NCI-H187 treated with DMSO at 0.1 percent for 48 hours (cell line): Measurements from ENCODE around the gene USP40.
"Not testable (repeated sequence)": the region's sequence is repeated elsewhere in the genome, so short reads cannot be mapped to it uniquely, and the experiment has no call there.

Source experiments
- DNase-seq: peaks from one replicate; lab custom pipeline; 2025; lab: John Stamatoyannopoulos, UW

Gene USP40, protein sequence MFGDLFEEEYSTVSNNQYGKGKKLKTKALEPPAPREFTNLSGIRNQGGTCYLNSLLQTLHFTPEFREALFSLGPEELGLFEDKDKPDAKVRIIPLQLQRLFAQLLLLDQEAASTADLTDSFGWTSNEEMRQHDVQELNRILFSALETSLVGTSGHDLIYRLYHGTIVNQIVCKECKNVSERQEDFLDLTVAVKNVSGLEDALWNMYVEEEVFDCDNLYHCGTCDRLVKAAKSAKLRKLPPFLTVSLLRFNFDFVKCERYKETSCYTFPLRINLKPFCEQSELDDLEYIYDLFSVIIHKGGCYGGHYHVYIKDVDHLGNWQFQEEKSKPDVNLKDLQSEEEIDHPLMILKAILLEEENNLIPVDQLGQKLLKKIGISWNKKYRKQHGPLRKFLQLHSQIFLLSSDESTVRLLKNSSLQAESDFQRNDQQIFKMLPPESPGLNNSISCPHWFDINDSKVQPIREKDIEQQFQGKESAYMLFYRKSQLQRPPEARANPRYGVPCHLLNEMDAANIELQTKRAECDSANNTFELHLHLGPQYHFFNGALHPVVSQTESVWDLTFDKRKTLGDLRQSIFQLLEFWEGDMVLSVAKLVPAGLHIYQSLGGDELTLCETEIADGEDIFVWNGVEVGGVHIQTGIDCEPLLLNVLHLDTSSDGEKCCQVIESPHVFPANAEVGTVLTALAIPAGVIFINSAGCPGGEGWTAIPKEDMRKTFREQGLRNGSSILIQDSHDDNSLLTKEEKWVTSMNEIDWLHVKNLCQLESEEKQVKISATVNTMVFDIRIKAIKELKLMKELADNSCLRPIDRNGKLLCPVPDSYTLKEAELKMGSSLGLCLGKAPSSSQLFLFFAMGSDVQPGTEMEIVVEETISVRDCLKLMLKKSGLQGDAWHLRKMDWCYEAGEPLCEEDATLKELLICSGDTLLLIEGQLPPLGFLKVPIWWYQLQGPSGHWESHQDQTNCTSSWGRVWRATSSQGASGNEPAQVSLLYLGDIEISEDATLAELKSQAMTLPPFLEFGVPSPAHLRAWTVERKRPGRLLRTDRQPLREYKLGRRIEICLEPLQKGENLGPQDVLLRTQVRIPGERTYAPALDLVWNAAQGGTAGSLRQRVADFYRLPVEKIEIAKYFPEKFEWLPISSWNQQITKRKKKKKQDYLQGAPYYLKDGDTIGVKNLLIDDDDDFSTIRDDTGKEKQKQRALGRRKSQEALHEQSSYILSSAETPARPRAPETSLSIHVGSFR

DNA sequence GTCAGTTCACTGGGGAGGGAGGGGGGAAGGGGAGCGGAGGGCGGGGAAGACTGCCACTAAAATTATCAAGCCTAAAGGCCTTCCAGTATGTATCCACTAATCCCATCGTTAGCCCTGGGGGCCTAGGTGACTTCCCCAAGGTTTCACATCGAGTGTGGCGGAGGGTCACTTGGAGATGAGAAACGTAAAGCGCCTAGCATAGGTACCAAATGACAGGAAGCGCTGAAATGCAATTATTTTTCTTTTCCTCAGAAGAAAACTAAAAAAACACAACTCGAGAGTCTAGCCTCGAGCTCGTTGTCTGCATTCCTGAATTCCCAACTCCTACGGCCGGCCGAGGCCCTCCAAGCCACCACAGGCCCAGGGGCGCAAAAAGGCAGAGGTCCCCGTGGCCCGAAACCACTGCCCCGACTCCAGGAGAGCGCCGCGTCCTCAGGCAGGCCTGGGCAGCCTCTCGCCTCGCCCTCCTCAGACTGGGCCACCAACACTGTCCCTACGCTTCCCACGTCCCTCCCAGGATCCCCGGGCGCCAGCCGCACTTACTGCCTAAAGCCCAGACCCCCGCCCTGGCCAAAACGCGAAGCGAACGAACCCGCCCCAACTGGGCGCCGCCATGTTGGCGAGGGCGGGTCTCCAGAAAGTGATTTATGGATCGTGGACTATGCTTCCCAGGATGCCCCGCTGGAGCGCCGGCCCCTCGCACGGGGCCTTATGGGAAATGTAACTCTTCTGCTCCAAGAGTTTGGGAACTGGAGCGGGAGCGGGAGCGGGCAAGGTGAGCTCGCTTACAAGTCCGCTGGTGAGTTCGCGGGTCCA, at the start of gene USP40:
TSS of gene USP40 (minus strand) at position 642 of the 816 bp plus-strand sequence. CDS start 1,228 bp downstream, outside the sequence.
- peak; percentile 40 for DNase-seq

DNA sequence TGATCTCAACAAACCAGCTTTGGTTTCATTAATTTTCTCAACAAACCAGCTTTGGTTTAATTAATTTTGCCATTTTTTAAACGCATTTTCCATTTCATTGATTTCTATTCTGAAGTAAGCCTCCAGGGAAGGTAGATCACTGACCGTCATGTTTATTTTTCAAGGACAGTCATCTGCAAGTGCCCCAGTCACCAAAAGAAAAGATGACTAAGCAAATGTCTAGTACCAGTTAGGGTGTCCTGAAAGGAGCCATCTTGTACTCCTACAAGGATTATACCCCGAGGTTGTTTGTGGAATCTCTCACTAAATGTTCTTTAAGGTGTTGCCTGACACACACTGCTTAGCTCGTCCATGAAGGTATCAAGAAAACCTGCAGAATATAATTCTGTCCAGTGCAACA, 44.7 kb upstream of the USP40 start:
- DNase-seq = no peak

DNA sequence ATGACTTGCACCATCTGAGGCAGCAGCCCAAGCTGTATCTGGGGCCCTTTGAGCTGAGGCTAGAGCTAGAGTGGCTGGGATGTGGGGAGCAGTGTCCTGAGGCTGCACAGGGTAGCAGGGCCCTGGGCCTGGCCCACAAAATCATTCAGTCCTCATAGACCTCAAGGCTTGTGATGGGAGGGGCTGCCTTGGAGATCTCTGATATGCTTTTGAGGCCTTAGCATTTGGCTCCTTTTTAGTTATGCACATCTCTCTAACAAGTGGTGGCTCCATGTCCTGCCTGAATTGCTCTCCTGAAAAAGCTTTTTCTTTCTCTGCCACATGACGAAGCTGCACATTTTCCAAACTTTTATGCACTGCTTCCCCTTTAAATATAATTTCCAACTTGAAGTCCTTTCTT, 39.1 kb upstream of the USP40 start:
- no peak for DNase-seq

DNA sequence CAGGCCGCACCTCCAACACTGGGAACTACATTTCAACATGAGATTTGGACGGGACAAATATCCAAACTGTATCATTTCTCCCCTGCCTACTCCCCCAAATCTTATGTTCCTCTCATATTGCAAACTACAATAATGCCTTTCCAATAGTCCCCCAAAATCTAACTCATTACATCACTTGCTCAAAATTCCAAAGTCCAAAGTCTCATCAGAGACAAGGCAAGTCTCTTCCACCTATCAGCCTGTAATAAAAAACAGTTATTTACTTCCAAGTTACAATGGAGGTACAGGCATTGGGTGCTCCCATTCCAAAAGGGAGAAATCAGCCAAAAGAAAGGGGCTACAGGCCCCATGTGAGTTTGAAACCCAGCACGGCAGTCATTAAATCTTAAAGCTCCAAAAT, 38.2 kb upstream of the USP40 start:
- DNase-seq = no peak

DNA sequence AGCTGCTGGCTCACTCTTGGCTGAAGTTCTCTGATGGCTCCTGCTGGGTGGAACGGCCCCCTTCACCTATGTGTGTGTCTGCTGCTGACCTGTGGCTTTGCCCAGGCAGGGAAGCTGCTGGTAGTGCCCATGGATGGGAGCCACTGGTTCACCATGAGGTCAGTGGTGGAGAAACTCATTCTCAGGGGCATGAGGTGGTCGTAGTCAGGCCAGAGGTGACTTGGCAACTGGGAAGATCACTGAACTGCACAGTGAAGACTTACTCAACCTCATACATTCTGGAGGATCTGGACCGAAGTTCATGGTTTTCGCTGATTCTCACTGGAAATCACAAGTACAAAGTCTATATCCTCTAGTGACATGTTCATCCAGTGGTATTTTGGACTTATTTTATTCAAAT, 36.9 kb upstream of the USP40 start:
- no peak for DNase-seq

DNA sequence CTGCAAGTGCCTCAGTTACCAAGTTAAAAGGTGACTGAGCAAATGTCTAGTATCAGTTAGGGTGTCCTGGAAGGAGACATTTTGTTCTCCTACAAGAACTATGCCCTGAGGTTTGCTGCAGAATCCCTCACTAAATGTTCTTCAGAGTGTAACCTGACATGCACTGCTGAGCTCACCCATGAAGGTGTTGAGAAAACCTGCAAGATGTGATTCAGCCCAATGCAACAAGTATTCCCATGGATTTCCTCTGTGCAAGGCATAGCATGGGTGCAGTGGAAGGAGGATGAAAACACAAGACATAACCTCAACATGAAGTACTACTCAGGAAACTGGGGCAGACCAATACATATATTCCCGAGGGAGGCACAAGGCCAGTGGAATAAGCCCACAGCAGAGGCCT, 35.5 kb upstream of the USP40 start:
- no peak for DNase-seq

DNA sequence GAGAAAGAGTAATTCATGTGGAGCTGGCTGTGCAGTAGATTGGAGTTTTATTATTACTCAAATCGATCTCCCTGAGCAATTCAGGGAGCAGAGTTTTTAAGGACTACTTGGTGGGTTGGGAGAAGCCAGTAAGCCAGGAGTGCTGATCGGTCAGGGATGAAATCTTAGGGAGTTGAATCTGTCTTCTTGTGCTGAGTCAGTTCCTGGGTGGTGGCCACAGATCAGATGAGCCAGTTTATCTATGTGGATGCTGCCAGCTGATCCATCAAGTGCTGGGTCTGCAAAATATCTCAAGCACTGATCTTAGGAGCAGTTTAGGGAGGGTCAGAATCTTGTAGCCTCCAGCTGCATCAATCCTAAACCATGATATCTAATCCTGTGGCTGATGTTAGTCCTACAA, 33.8 kb upstream of the USP40 start:
- no peak for DNase-seq

DNA sequence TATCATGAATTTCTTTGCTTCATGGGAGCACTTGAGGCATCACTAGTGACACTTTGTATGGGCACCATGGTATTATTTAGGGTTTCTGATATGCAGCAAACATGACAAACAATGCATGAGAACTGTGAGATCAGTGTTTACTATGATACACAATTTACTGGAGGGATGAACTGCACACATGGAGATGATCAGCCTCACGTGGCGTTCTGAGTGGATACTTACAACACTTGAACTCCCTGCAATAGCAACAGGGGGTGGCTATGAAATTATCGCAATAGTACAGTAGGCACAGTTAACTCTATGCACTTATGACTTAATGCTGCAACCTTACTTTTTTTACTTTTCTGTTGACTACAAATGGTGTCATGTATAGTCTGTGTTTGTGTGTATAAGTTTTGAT, 32.4 kb upstream of the USP40 start:
- DNase-seq = no peak

DNA sequence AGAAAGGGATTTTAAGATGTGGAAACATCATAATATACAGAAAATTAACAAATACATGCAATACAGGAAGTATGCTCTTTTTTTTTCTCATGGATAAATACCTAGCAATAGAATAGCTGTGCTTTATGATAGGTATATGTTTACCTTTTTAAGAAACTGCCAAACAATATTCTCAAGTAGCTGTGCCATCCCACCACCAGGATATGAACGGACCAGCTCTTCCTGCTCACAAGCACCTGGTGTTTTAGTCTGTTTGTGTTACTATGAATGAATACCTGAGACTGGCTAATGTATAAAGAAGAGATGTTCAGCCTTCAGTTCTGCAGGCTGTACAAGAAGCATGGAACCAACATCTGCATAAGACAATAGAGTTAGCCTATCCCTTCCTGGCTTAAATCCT, 30.9 kb upstream of the USP40 start:
- DNase-seq = no peak

DNA sequence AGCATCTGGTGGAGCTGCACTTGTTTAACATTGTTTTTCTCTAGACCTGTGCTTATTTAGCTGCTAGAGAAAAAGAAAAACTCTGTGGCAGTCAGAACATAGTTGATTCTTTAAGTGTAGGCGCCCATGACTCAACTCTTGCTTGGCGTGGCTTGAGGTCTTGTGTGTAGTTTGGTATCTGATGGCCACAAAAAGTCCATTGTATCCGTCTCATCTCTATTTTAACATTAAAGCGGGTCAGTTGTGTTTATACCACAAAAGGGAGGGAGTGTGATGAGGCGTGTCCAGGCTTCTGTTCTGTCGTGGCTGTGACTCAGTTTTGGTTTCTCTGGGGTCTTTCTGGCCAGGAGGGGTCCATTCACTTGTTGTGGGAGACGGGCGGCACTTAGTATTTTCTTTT, 26.6 kb upstream of the USP40 start:
- no peak for DNase-seq

DNA sequence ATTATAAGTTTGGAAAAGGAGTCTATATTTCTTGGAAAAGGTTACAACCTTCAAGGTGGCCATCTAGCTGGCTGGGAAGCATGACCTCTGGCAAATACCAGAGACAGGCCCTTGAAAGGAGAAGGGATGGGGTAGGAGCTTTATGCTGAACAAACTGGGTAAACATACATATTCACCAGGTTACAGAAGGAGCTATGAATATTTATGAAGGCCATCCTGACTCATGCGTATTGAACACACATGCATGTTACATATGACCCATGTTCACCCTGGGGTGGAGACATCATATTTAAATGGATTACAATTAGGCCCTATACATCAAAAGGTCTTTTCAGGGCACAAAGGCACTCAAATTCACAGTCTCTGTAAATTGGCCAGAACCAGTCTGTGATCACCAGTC, 26.1 kb upstream of the USP40 start:
- DNase-seq = not testable (repeated sequence)

DNA sequence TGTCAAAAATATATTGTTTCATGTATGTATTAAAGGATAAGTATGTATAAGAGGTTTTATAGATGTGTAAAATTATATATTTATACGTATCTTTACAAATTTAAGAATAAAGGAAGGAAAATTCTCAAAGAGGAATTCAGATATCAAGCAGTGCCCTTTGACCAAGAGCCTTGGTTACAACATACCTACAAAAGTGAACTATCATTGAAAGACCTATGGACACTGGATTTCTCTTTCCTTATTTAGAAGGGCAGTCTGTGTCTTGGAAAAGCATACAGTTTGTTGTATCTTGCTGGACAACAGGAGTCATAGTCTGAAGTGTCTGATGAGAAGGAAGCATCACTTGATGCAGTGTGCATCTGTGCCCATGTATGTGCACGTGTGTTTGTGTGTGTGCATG, 21.8 kb upstream of the USP40 start:
- DNase-seq = no peak

DNA sequence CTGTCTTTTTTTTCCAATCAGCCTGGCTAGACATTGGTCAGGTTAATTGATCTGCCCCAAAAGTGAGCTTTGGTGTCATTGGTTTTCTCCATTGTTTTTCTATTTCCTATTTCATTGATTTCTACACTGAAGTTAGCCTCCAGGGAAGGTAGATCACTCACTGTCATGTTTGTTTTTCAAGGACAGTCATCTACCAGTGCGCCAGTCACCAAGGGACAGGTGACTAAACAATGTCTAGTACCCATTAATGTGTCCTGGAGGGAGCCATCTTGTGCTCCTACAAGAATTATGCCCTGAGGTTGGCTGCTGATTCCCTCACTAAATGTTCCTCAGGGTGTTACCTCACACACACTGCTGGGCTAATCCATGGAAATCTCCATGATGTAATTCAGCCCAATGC, 17.6 kb upstream of the USP40 start:
- no peak for DNase-seq

DNA sequence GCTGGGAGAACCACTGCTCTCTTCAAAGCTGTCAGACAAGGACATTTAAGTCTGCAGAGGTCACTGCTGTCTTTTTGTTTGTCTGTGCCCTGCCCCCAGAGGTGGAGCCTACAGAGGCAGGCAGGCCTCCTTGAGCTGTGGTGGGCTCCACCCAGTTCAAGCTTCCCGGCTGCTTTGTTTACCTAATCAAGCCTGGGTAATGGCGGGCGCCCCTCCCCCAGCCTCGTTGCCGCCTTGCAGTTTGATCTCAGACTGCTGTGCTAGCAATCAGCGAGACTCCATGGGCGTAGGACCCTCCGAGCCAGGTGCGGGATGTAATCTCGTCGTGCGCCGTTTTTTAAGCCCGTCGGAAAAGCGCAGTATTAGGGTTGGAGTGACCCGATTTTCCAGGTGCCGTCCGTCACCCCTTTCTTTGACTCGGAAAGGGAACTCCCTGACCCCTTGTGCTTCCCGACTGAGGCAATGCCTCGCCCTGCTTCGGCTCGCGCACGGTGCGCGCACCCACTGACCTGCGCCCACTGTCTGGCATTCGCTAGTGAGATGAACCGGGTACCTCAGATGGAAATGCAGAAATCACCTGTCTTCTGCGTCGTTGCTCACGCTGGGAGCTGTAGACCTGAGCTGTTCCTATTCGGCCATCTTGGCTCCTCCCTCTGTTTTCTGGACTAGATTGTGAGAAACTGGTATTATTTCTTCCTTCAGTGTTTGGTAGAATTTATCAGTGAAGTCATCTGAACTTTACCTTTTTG, 16.8 kb upstream of the USP40 start:
- DNase-seq = not testable (repeated sequence)

DNA sequence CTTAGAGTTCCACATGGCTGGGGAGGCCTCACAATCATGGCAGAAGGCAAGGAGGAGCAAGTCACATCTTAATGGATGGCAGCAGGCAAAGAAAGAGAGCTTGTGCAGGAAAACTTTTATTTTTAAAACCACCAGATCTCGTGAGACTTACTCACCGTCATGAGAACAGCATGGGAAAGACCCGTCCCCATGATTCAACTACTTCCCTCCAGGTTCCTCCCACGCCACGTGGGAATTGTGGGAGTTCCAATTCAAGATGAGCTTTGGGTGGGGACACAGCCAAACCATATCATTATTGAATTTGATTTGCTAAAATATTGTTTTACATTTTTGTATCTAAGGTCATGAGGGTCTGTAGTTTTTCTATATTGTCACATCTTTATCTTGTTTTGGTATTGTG, 10.8 kb upstream of the USP40 start:
- DNase-seq = not testable (repeated sequence)

DNA sequence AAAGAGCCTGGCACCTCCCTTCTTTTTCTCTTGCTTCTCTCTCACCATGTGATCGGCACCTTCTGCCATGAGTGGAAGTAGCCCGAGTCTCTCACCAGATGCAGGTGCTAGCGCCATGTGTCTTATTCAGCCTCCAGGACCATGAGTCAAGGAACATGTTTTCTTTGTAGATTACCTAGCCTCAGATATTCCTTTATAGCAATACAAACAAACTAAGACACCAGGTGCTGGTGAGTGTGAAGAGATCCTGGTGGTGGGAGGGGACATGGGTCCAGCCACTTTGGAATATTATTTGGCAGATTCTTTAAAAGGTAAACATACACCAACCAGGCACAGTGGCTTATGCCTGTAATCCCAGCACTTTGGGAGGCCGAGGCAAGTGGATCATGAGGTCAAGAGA, 5.9 kb upstream of the USP40 start:
- DNase-seq = no peak

DNA sequence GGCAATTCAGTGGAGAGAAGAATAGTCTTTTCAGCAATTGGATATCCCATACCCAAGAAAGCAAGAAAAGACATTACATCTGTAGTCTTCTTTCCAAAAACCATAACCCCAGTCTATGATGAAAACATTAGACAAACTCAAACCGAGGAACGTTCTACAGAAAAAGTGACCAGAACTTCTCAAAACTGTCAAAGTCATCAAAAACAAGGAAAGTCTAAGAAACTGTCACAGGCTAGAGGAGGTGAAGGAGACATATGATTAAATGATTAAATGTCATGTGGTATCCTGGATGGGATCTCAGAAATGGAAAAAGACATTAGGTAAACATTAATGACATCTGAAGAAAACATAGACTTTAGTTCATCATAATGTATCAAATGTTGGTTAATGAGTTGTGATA, 4.9 kb upstream of the USP40 start:
- no peak for DNase-seq

DNA sequence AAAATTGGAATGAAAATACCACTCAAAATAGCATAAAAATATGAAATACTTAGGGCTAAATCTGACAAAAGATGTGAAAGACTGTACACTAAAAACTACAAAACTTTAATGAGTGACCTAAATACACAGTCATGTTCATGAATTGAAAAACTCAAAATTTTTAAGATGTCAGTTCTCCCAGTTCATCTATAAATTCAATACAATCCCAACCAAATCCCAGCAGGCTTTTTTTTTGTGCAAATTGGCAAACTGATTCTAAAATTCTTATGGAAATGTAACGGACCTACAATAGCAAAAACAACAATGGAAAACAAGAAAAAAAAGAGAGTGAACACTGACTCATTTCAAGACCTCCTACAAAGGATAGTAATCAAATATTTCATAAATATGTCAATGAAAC, 4.4 kb upstream of the USP40 start:
- DNase-seq = no peak

DNA sequence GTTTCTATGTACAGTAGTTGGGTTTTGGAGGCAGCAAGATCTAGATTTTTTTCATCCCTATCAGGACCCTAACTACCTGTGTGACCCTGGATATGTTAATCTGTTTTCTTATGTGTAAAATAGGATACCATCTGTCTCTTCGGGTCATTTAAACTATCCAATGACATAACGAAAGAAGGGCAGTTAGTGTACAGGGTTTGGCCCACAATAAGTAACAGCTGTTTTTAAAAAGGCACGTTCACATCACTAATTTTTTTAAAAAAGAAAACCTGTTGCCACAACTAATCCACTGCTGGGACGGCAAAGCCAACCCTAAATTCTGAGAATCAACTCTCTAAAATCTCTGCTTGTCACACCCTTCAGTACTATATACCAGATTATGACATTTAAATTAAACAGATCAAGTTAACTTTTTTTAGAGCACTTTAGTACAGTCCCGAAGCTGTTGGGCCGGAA, 869 bp downstream of the USP40 start:
- no peak for DNase-seq

DNA sequence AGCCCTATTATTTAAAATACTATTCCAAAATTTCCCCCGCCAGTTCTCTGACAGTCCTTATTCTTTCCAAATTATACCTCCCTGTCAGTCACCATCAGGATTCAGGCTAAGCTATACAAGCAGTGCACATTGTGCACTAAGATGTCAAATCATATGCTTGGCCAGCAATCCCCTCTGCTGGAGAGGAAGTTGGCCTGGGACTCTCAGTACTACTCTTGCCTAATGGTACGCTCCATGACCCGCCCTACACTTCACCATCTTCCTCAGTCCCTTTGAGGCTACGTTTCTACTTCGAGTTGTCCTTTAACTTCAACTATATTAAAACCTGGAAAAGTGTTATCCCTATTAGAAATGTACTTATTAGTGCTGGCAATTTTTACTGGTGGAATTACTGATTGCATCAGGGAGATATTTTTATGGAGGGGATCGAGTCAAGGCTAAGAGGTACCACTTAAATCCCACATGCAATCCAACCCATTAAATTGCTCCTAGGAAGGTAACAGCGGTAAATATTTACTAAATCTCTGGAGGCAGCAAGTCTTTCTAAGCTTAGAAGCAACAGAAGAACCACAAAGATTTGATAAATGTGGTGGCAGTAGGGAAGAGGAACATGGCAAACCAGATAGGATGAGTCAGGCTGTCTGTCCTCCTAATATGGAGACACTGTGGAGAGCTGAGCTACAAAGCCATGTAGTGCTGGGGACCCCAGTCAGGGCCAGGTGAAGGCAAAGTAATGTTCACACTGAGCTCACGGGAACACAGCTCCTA, 2.7 kb downstream of the USP40 start:
- no peak for DNase-seq
